GM23248 (cell line): Measurements from ENCODE around the gene CCDC187.

Experiments
- EZH2 ChIP-seq: fragments of 200-600 bp; sonication (generic); IDR thresholded peaks from 2 replicates; pipeline ENCODE4 v1.6.1; 2018; ENCODE audit warnings: antibody characterized with exemption, mild to moderate bottlenecking; ENCODE audit not compliant: insufficient read depth, poor library complexity, severe bottlenecking
- EZH2phosphoT487 ChIP-seq: fragments of 200-600 bp; sonication (generic); IDR thresholded peaks from 2 replicates; pipeline ENCODE4 v1.6.1; 2018; ENCODE audit warnings: antibody characterized with exemption, moderate library complexity, mild to moderate bottlenecking, low read depth; ENCODE audit not compliant: insufficient read depth

GRCh38 chr9:136246849-136247550 is 56.9 kb downstream of the CCDC187 start:
- TF ChIP-seq EZH2 (no peak), EZH2phosphoT487 (no peak)
